Measurements from ENCODE around the gene PSMD13. TPM values are rescaled to one million over a fixed set of nuclear protein-coding genes. Genes with fewer than 3 reads are reported as not detected.

PSMD13 gene
- total RNA-seq, 1 donor from 2014 or later = 137 TPM

DNA sequence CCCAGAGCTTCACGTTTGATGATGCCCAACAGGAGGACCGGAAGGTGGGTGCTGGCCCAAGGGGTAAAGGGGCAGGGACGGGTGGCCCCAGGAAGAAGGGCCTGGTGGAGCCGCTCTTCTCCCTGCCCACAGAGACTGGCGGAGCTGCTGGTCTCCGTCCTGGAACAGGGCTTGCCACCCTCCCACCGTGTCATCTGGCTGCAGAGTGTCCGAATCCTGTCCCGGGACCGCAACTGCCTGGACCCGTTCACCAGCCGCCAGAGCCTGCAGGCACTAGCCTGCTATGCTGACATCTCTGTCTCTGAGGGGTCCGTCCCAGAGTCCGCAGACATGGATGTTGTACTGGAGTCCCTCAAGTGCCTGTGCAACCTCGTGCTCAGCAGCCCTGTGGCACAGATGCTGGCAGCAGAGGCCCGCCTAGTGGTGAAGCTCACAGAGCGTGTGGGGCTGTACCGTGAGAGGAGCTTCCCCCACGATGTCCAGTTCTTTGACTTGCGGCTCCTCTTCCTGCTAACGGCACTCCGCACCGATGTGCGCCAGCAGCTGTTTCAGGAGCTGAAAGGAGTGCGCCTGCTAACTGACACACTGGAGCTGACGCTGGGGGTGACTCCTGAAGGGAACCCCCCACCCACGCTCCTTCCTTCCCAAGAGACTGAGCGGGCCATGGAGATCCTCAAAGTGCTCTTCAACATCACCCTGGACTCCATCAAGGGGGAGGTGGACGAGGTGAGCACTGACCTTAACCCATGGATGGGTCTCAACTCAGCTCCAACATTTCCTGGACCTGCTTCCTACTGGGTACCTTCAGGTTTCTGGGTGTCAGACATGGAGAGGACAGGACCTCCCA, 27.3 kb upstream of the PSMD13 start:
- H3K27me3 Mint-ChIP-seq (ENCODE audit: low read depth, unreplicated experiment) = no peaks in the 10 kb centered on the region
- Histone ChIP-seq H3K36me3 (ENCODE audit: insufficient read depth, low read length) (peaks cover 38% of the 10 kb centered on the region), H3K79me2 (ENCODE audit: insufficient read depth, low read length) (peaks cover 85% of the 10 kb centered on the region), H3K27ac (ENCODE audit: low read depth, low read length) (peak overlapping the region; percentile 94), H3K9me3 (ENCODE audit: insufficient read depth, low read depth, low read length) (no peaks in the 10 kb centered on the region), H3K4me1 (ENCODE audit: insufficient read depth, low read length) (peaks cover 33% of the 10 kb centered on the region), H3K4me2 (ENCODE audit: low read length) (peak overlapping the region; percentile 97), H2AFZ (ENCODE audit: low read depth, low read length) (no peak overlapping the region), H3K9ac (ENCODE audit: low read length) (peak overlapping the region; percentile 97), H3K27me3 (ENCODE audit: insufficient read depth, low read length) (no peaks in the 10 kb centered on the region), H4K20me1 (ENCODE audit: insufficient read depth, low read length) (peaks cover 77% of the 10 kb centered on the region), H3K4me3 (ENCODE audit: insufficient read depth, low read depth, low read length) (peak overlapping the region; percentile 86)
- peaks cover 43% of the 10 kb centered on the region for H3K4me1 Mint-ChIP-seq (ENCODE audit: low read depth, unreplicated experiment)
- H3K9me3 Mint-ChIP-seq (ENCODE audit: unreplicated experiment) = no peaks in the 10 kb centered on the region
- no peak for TF ChIP-seq EZH2 (IDR thresholded peaks at IDR 0.05; ENCODE audit: insufficient read depth, low read length)
- TF ChIP-seq, protein P1, sequence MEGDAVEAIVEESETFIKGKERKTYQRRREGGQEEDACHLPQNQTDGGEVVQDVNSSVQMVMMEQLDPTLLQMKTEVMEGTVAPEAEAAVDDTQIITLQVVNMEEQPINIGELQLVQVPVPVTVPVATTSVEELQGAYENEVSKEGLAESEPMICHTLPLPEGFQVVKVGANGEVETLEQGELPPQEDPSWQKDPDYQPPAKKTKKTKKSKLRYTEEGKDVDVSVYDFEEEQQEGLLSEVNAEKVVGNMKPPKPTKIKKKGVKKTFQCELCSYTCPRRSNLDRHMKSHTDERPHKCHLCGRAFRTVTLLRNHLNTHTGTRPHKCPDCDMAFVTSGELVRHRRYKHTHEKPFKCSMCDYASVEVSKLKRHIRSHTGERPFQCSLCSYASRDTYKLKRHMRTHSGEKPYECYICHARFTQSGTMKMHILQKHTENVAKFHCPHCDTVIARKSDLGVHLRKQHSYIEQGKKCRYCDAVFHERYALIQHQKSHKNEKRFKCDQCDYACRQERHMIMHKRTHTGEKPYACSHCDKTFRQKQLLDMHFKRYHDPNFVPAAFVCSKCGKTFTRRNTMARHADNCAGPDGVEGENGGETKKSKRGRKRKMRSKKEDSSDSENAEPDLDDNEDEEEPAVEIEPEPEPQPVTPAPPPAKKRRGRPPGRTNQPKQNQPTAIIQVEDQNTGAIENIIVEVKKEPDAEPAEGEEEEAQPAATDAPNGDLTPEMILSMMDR (IDR thresholded peaks at IDR 0.05; ENCODE audit: insufficient read depth, low read depth, low read length) = no peak
- peaks cover 24% of the 10 kb centered on the region for H3K36me3 Mint-ChIP-seq (ENCODE audit: low read depth, unreplicated experiment)
- H3K4me3 Mint-ChIP-seq (ENCODE audit: unreplicated experiment) = peak overlapping the region; percentile 99
- peak overlapping the region; percentile 100 for H3K27ac Mint-ChIP-seq (ENCODE audit: unreplicated experiment)
- no peak for DNase-seq (ENCODE audit: low read depth)
- FAIRE-seq = no peak

DNA sequence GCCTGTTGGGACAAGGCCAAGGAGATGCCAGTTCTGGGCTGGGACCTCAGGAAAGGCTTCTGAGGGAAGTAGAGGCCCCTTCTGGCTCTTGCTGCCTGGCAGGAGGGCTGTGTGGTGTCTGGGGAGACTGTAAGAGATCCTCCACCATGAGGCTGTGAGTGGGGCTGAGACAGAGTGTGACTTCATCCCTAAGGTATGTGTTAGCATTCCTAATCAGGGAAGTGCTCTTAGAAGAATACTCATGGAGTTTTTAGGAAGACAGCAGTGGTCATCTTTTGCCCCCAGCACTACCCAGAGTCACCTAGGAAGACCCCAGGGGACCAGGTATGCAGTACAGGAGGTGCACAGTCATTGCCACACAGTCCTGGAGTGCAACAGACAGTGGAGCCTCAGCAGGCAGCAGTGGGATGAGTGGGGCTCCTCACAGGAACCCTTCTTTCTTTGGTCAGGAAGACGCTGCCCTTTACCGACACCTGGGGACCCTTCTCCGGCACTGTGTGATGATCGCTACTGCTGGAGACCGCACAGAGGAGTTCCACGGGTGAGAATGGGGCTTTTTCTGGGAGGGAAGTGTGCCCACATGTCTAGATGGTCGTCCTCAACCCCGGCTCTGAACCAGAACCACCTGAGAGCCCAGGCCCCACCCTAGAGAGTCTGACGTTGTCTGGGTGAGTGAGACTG, 26.5 kb upstream of the PSMD13 start:
- Mint-ChIP-seq H3K4me1 (ENCODE audit: low read depth, unreplicated experiment) (peaks cover 40% of the 10 kb centered on the region), H3K27me3 (ENCODE audit: low read depth, unreplicated experiment) (no peaks in the 10 kb centered on the region), H3K4me3 (ENCODE audit: unreplicated experiment) (peak overlapping the region; percentile 99), H3K36me3 (ENCODE audit: low read depth, unreplicated experiment) (peaks cover 26% of the 10 kb centered on the region), H3K27ac (ENCODE audit: unreplicated experiment) (peak overlapping the region; percentile 100), H3K9me3 (ENCODE audit: unreplicated experiment) (no peaks in the 10 kb centered on the region)
- peak overlapping the region; percentile 94 for H3K27ac ChIP-seq (ENCODE audit: low read depth, low read length)
- H3K27me3 ChIP-seq (ENCODE audit: insufficient read depth, low read length) = no peaks in the 10 kb centered on the region
- H3K79me2 ChIP-seq (ENCODE audit: insufficient read depth, low read length) = peaks cover 78% of the 10 kb centered on the region
- H3K4me2 ChIP-seq (ENCODE audit: low read length) = peak overlapping the region; percentile 97
- TF ChIP-seq EZH2 (IDR thresholded peaks at IDR 0.05; ENCODE audit: insufficient read depth, low read length) = no peak
- TF ChIP-seq, protein P1 (IDR thresholded peaks at IDR 0.05; ENCODE audit: insufficient read depth, low read depth, low read length) = no peak
- H3K4me1 ChIP-seq (ENCODE audit: insufficient read depth, low read length) = peaks cover 33% of the 10 kb centered on the region
- peak; percentile 77 for DNase-seq (ENCODE audit: low read depth)
- FAIRE-seq = no peak
- H2AFZ ChIP-seq (ENCODE audit: low read depth, low read length) = no peak overlapping the region
- peak overlapping the region; percentile 97 for H3K9ac ChIP-seq (ENCODE audit: low read length)
- peak overlapping the region; percentile 86 for H3K4me3 ChIP-seq (ENCODE audit: insufficient read depth, low read depth, low read length)
- H4K20me1 ChIP-seq (ENCODE audit: insufficient read depth, low read length) = peaks cover 77% of the 10 kb centered on the region
- peaks cover 44% of the 10 kb centered on the region for H3K36me3 ChIP-seq (ENCODE audit: insufficient read depth, low read length)
- no peaks in the 10 kb centered on the region for H3K9me3 ChIP-seq (ENCODE audit: insufficient read depth, low read depth, low read length)
